ENCODE results near the gene TMOD1.

TMOD1 gene

DNA sequence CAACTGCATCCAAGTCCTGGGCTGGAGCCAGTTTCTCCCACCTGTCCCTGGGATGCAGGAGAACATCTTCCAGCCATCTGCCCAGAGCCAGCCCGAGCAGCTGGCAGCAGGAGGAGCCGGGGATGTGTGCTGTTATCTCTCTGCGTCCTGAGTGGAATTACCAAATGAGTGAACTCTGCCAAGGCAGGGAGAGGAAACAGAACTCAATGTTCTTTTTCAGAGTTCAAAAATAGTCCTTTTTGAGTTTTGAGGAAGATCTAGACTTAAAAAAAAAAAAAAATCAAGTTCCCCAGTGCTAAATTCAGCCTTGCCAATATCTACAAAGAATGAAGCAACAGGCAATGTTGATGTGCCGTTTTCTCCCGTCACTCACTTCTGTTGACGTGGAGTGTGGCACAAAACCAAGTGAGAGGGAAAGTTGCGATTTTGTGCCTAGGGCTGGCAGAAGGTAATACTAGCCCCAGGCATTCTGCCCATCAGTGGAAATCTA, 56.2 kb downstream of the TMOD1 start:
- Histone ChIP-seq H3K9ac (ENCODE audit: low read depth, low read length) (no peak overlapping the region), H3K36me3 (ENCODE audit: insufficient read depth, low read length) (no peaks in the 10 kb centered on the region), H3K4me3 (ENCODE audit: low read depth in 1 of 2, low read length in 2 of 2) (no peak overlapping the region), H3K27me3 (ENCODE audit: insufficient read depth, low read length, poor library complexity) (peaks cover 3% of the 10 kb centered on the region), H3K9me3 (ENCODE audit: insufficient read depth, low read length, severe bottlenecking) (no peaks in the 10 kb centered on the region), H3K4me2 (ENCODE audit: insufficient read depth, low read length) (no peak overlapping the region), H2AFZ (ENCODE audit: low read depth, low read length) (no peak overlapping the region), H3K4me1 (ENCODE audit: insufficient read depth, low read length) (no peaks in the 10 kb centered on the region), H3K79me2 (ENCODE audit: insufficient read depth, low read length) (no peaks in the 10 kb centered on the region), H4K20me1 (ENCODE audit: insufficient read depth, low read length) (no peaks in the 10 kb centered on the region), H3K27ac (ENCODE audit: low read length) (no peak overlapping the region)
- ATAC-seq (ENCODE audit: insufficient read depth, low read depth) (no peak), DNase-seq (no peak)
- TF ChIP-seq CTCF (IDR thresholded peaks at IDR 0.05; ENCODE audit: borderline replicate concordance, extremely low read depth, low read length, poor library complexity, severe bottlenecking): no peak
- TF ChIP-seq EZH2 (IDR thresholded peaks at IDR 0.05; ENCODE audit: borderline replicate concordance, low read depth, low read length, severe bottlenecking): no peak

GRCh38 chr9:97558701-97559101, 57.2 kb downstream of the TMOD1 start:
- ATAC-seq (ENCODE audit: insufficient read depth, low read depth) (no peak), DNase-seq (no peak)
- Histone ChIP-seq H4K20me1 (ENCODE audit: insufficient read depth, low read length) (no peaks in the 10 kb centered on the region), H3K9ac (ENCODE audit: low read depth, low read length) (no peak overlapping the region), H3K27me3 (ENCODE audit: insufficient read depth, low read length, poor library complexity) (no peaks in the 10 kb centered on the region), H3K4me2 (ENCODE audit: insufficient read depth, low read length) (no peak overlapping the region), H3K27ac (ENCODE audit: low read length) (no peak overlapping the region), H3K79me2 (ENCODE audit: insufficient read depth, low read length) (no peaks in the 10 kb centered on the region), H3K4me3 (ENCODE audit: low read depth in 1 of 2, low read length in 2 of 2) (no peak overlapping the region), H3K36me3 (ENCODE audit: insufficient read depth, low read length) (no peaks in the 10 kb centered on the region), H2AFZ (ENCODE audit: low read depth, low read length) (no peak overlapping the region), H3K9me3 (ENCODE audit: insufficient read depth, low read length, severe bottlenecking) (no peaks in the 10 kb centered on the region), H3K4me1 (ENCODE audit: insufficient read depth, low read length) (no peaks in the 10 kb centered on the region)
- no peak for TF ChIP-seq EZH2 (IDR thresholded peaks at IDR 0.05; ENCODE audit: borderline replicate concordance, low read depth, low read length, severe bottlenecking)
- no peak for TF ChIP-seq CTCF (IDR thresholded peaks at IDR 0.05; ENCODE audit: borderline replicate concordance, extremely low read depth, low read length, poor library complexity, severe bottlenecking)

DNA sequence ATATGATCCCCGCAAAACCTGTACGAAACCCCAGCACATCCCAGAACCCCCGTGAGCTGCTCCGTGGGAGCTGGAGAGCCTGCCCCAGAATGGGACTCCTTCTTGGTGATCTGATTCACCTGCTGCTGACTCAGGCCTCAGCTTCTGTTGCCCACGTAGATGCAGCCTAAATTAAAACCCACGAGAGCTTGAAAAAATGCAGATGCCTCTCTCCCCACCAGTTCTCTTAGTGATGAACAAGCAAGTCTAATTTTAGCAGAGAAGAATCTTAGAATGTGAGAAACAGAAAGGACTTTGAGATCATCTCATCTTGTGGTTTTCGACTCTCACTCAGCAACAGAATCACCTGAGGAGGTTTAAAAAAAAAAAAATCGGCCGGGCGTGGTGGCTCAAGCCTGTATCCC, 57.6 kb downstream of the TMOD1 start:
- DNase-seq: no peak
- Histone ChIP-seq H3K9ac (ENCODE audit: low read depth, low read length) (no peak overlapping the region), H3K4me3 (ENCODE audit: low read depth in 1 of 2, low read length in 2 of 2) (no peak overlapping the region), H3K27ac (ENCODE audit: low read length) (no peak overlapping the region), H3K9me3 (ENCODE audit: insufficient read depth, low read length, severe bottlenecking) (no peaks in the 10 kb centered on the region), H2AFZ (ENCODE audit: low read depth, low read length) (no peak overlapping the region), H3K79me2 (ENCODE audit: insufficient read depth, low read length) (no peaks in the 10 kb centered on the region), H3K36me3 (ENCODE audit: insufficient read depth, low read length) (no peaks in the 10 kb centered on the region), H3K27me3 (ENCODE audit: insufficient read depth, low read length, poor library complexity) (no peaks in the 10 kb centered on the region), H4K20me1 (ENCODE audit: insufficient read depth, low read length) (no peaks in the 10 kb centered on the region), H3K4me2 (ENCODE audit: insufficient read depth, low read length) (no peak overlapping the region), H3K4me1 (ENCODE audit: insufficient read depth, low read length) (no peaks in the 10 kb centered on the region)
- no peak for ATAC-seq (ENCODE audit: insufficient read depth, low read depth)
- TF ChIP-seq EZH2 (IDR thresholded peaks at IDR 0.05; ENCODE audit: borderline replicate concordance, low read depth, low read length, severe bottlenecking) (no peak), CTCF (IDR thresholded peaks at IDR 0.05; ENCODE audit: borderline replicate concordance, extremely low read depth, low read length, poor library complexity, severe bottlenecking) (no peak)

GRCh38 chr9:97560154-97560553, 58.7 kb downstream of the TMOD1 start:
- Histone ChIP-seq H3K79me2 (ENCODE audit: insufficient read depth, low read length) (no peaks in the 10 kb centered on the region), H3K36me3 (ENCODE audit: insufficient read depth, low read length) (no peaks in the 10 kb centered on the region), H3K4me1 (ENCODE audit: insufficient read depth, low read length) (0 out of 2 replicates have a peak, but pooled peaks cover 4% of the 10 kb centered on the region), H2AFZ (ENCODE audit: low read depth, low read length) (no peak overlapping the region), H3K9me3 (ENCODE audit: insufficient read depth, low read length, severe bottlenecking) (no peaks in the 10 kb centered on the region), H3K27me3 (ENCODE audit: insufficient read depth, low read length, poor library complexity) (no peaks in the 10 kb centered on the region), H3K9ac (ENCODE audit: low read depth, low read length) (no peak overlapping the region), H3K4me2 (ENCODE audit: insufficient read depth, low read length) (no peak overlapping the region), H3K27ac (ENCODE audit: low read length) (no peak overlapping the region), H3K4me3 (ENCODE audit: low read depth in 1 of 2, low read length in 2 of 2) (no peak overlapping the region), H4K20me1 (ENCODE audit: insufficient read depth, low read length) (no peaks in the 10 kb centered on the region)
- ATAC-seq (ENCODE audit: insufficient read depth, low read depth) (no peak), DNase-seq (no peak)
- TF ChIP-seq EZH2 (IDR thresholded peaks at IDR 0.05; ENCODE audit: borderline replicate concordance, low read depth, low read length, severe bottlenecking): no peak
